Astrocyte (in vitro differentiated cells and primary cell): Measurements from ENCODE around the gene C1QL4. TPM values are rescaled to one million over a fixed set of nuclear protein-coding genes. Genes with fewer than 3 reads are reported as not detected.

ENCODE experiments used
- DNase-seq: peaks from one replicate; pipeline ENCODE4 v3.0.0-alpha.2; 2010; ENCODE audit warnings: low read depth
- FAIRE-seq: peaks from 2 replicates; lab custom pipeline; 2011; peaks lifted over from hg19 to GRCh38; lab: Jason Lieb, UNC
- H2AFZ ChIP-seq: 2 replicates; pipeline ENCODE4 v1.6.0; 2012; ENCODE audit warnings: low read depth, low read length, inconsistent platforms
- H3K27ac ChIP-seq: 2 replicates; pipeline ENCODE4 v1.5.1; 2011; ENCODE audit warnings: low read depth, low read length, inconsistent platforms
- H3K27me3 ChIP-seq: 2 replicates; pipeline ENCODE4 v1.6.0; 2011; ENCODE audit warnings: low read length, inconsistent platforms; ENCODE audit not compliant: insufficient read depth
- H3K36me3 ChIP-seq: 2 replicates; pipeline ENCODE4 v1.5.1; 2011; ENCODE audit warnings: low read length, inconsistent platforms; ENCODE audit not compliant: insufficient read depth
- H3K4me1 ChIP-seq: 2 replicates; pipeline ENCODE4 v1.5.1; 2011; ENCODE audit warnings: low read length, inconsistent platforms; ENCODE audit not compliant: insufficient read depth
- H3K4me2 ChIP-seq: 2 replicates; pipeline ENCODE4 v1.6.0; 2012; ENCODE audit warnings: low read length, inconsistent platforms
- H3K4me3 ChIP-seq: 2 replicates; pipeline ENCODE4 v1.5.1; 2011; ENCODE audit warnings: low read depth, mild to moderate bottlenecking, low read length, inconsistent platforms; ENCODE audit not compliant: insufficient read depth
- H3K79me2 ChIP-seq: 2 replicates; pipeline ENCODE4 v1.6.0; 2012; ENCODE audit warnings: mild to moderate bottlenecking, low read length, inconsistent platforms; ENCODE audit not compliant: insufficient read depth
- H3K9ac ChIP-seq: 2 replicates; pipeline ENCODE4 v1.6.0; 2012; ENCODE audit warnings: mild to moderate bottlenecking, low read length, inconsistent platforms
- H3K9me3 ChIP-seq: 2 replicates; pipeline ENCODE4 v1.5.1; 2012; ENCODE audit warnings: low read depth, mild to moderate bottlenecking, low read length, inconsistent platforms; ENCODE audit not compliant: insufficient read depth
- H4K20me1 ChIP-seq: 2 replicates; pipeline ENCODE4 v1.6.0; 2012; ENCODE audit warnings: low read length, inconsistent platforms; ENCODE audit not compliant: insufficient read depth
- H3K27ac Mint-ChIP-seq: one replicate; pipeline ENCODE4 v1.8.0; 2021; ENCODE audit warnings: mild to moderate bottlenecking, mixed read lengths; ENCODE audit not compliant: unreplicated experiment
- H3K27me3 Mint-ChIP-seq: one replicate; pipeline ENCODE4 v1.8.0; 2021; ENCODE audit warnings: low read depth, mixed read lengths; ENCODE audit not compliant: unreplicated experiment
- H3K36me3 Mint-ChIP-seq: one replicate; pipeline ENCODE4 v1.8.0; 2021; ENCODE audit warnings: low read depth, mixed read lengths; ENCODE audit not compliant: unreplicated experiment
- H3K4me1 Mint-ChIP-seq: one replicate; pipeline ENCODE4 v1.8.0; 2021; ENCODE audit warnings: low read depth, mixed read lengths; ENCODE audit not compliant: unreplicated experiment
- H3K4me3 Mint-ChIP-seq: one replicate; pipeline ENCODE4 v1.8.0; 2021; ENCODE audit warnings: mild to moderate bottlenecking, moderate library complexity, mixed read lengths; ENCODE audit not compliant: unreplicated experiment
- H3K9me3 Mint-ChIP-seq: one replicate; pipeline ENCODE4 v1.8.0; 2021; ENCODE audit warnings: mild to moderate bottlenecking, mixed read lengths; ENCODE audit not compliant: unreplicated experiment
- CTCF ChIP-seq: IDR thresholded peaks from 2 replicates; pipeline ENCODE4 v1.5.1; 2011; ENCODE audit warnings: low read depth, mild to moderate bottlenecking, inconsistent platforms, low read length, moderate library complexity; ENCODE audit not compliant: insufficient read depth
- EZH2 ChIP-seq: IDR thresholded peaks from 2 replicates; pipeline ENCODE4 v1.6.1; 2012; ENCODE audit warnings: mild to moderate bottlenecking, low read length, inconsistent platforms; ENCODE audit not compliant: insufficient read depth
- total RNA-seq: library from RNA; stranded (reverse); gene quantifications from 2 replicates; pipeline ENCODE4 v1.2.1, GENCODE V29; 2021

Gene C1QL4
- total RNA-seq, 1 donor from 2014 or later = 0.09 TPM

- Histone ChIP-seq H3K27me3 (peaks cover 55% of the 10 kb centered on the region), H4K20me1 (no peaks in the 10 kb centered on the region), H2AFZ (no peak overlapping the region), H3K79me2 (no peaks in the 10 kb centered on the region), H3K4me2 (no peak overlapping the region), H3K4me3 (no peak overlapping the region), H3K9ac (no peak overlapping the region), H3K9me3 (no peaks in the 10 kb centered on the region), H3K36me3 (no peaks in the 10 kb centered on the region), H3K27ac (no peak overlapping the region), H3K4me1 (peaks cover 2% of the 10 kb centered on the region)
- peaks cover 2% of the 10 kb centered on the region for H3K9me3 Mint-ChIP-seq
- DNase-seq (no peak), FAIRE-seq (no peak)
- H3K4me1 Mint-ChIP-seq = no peaks in the 10 kb centered on the region
- H3K27me3 Mint-ChIP-seq = peaks cover 71% of the 10 kb centered on the region
- no peak overlapping the region for H3K27ac Mint-ChIP-seq
- no peak for TF ChIP-seq EZH2
- no peak for TF ChIP-seq CTCF
- H3K36me3 Mint-ChIP-seq = no peaks in the 10 kb centered on the region
- no peak overlapping the region for H3K4me3 Mint-ChIP-seq
These were observed 38.8 kb downstream of the C1QL4 start for GRCh38 chr12:49298160-49298559.

- H4K20me1 ChIP-seq = no peaks in the 10 kb centered on the region
- peaks cover 67% of the 10 kb centered on the region for H3K27me3 Mint-ChIP-seq
- TF ChIP-seq CTCF (no peak), EZH2 (no peak)
- H3K79me2 ChIP-seq = no peaks in the 10 kb centered on the region
- peaks cover 2% of the 10 kb centered on the region for H3K4me1 ChIP-seq
- no peak overlapping the region for H3K27ac ChIP-seq
- no peak for DNase-seq
- H3K9me3 Mint-ChIP-seq = peaks cover 2% of the 10 kb centered on the region
- no peak overlapping the region for H3K27ac Mint-ChIP-seq
- FAIRE-seq = no peak
- H3K4me2 ChIP-seq = no peak overlapping the region
- H2AFZ ChIP-seq = no peak overlapping the region
- no peaks in the 10 kb centered on the region for H3K9me3 ChIP-seq
- H3K4me3 Mint-ChIP-seq = no peak overlapping the region
- H3K36me3 ChIP-seq = no peaks in the 10 kb centered on the region
- no peak overlapping the region for H3K4me3 ChIP-seq
- H3K4me1 Mint-ChIP-seq = no peaks in the 10 kb centered on the region
- H3K27me3 ChIP-seq = peaks cover 51% of the 10 kb centered on the region
- H3K36me3 Mint-ChIP-seq = no peaks in the 10 kb centered on the region
- H3K9ac ChIP-seq = no peak overlapping the region
These were observed 39.3 kb downstream of the C1QL4 start for GRCh38 chr12:49297695-49298060.

- DNase-seq (no peak), FAIRE-seq (no peak)
- no peak overlapping the region for H3K4me3 ChIP-seq
- no peaks in the 10 kb centered on the region for H3K79me2 ChIP-seq
- peak overlapping the region; percentile 67 for H3K4me2 ChIP-seq
- H3K27me3 Mint-ChIP-seq = peaks cover 71% of the 10 kb centered on the region
- no peaks in the 10 kb centered on the region for H3K9me3 ChIP-seq
- H3K36me3 Mint-ChIP-seq = no peaks in the 10 kb centered on the region
- H2AFZ ChIP-seq = peak overlapping the region; percentile 34
- no peaks in the 10 kb centered on the region for H4K20me1 ChIP-seq
- H3K4me3 Mint-ChIP-seq = no peak overlapping the region
- H3K4me1 Mint-ChIP-seq = no peaks in the 10 kb centered on the region
- H3K27me3 ChIP-seq = peaks cover 53% of the 10 kb centered on the region
- H3K9ac ChIP-seq = no peak overlapping the region
- peaks cover 2% of the 10 kb centered on the region for H3K4me1 ChIP-seq
- peaks cover 2% of the 10 kb centered on the region for H3K9me3 Mint-ChIP-seq
- TF ChIP-seq EZH2 (peak; percentile 91), CTCF (no peak)
- H3K27ac Mint-ChIP-seq = no peak overlapping the region
- H3K27ac ChIP-seq = no peak overlapping the region
- H3K36me3 ChIP-seq = no peaks in the 10 kb centered on the region
These were observed 39.9 kb downstream of the C1QL4 start for GRCh38 chr12:49296836-49297694.
